CD14-positive monocyte (primary cell): ENCODE data around the gene LRRC43. TPM values are rescaled to one million over a fixed set of nuclear protein-coding genes. Genes with fewer than 3 reads are reported as not detected.
A peak's percentile ranks its signal among the peaks of the same experiment; 100 is the strongest.

Source experiments
- DNase-seq, 3 donors: peaks; one replicate each; pipeline ENCODE4 v3.0.0-alpha.2; 2011 to 2022
- H2AFZ ChIP-seq: 2 replicates; pipeline ENCODE4 v1.6.0; 2012; ENCODE audit warnings: mild to moderate bottlenecking, low read depth, low read length, inconsistent platforms; ENCODE audit not compliant: insufficient read depth, poor library complexity, severe bottlenecking
- H3K27ac ChIP-seq, 2 donors: 1 replicate in 1 of 2; 2 replicates in 1 of 2; pipeline ENCODE4 v1.5.1; 2012 to 2013; ENCODE audit warnings: low read length in 2 of 2, control low read depth in 1 of 2, inconsistent platforms in 1 of 2, low read depth in 1 of 2, mild to moderate bottlenecking in 1 of 2
- H3K27me3 ChIP-seq, 2 donors: one replicate each; pipeline versions ENCODE4 v1.6.0 to v1.6.1; 2011 to 2013; ENCODE audit warnings: low read length in 2 of 2; ENCODE audit not compliant: control insufficient read depth in 2 of 2, insufficient read depth in 2 of 2
- H3K36me3 ChIP-seq, 2 donors: replicated peaks in 1 of 2; 1 replicate in 1 of 2; 2 replicates in 1 of 2; pipeline versions ENCODE4 v1.5.1 to v1.6.1; 2012 to 2013; ENCODE audit warnings: low read length in 2 of 2, control low read depth in 1 of 2, inconsistent platforms in 1 of 2, mild to moderate bottlenecking in 1 of 2; ENCODE audit not compliant: insufficient read depth in 2 of 2, control insufficient read depth in 1 of 2
- H3K4me1 ChIP-seq, 2 donors: 1 replicate in 1 of 2; 2 replicates in 1 of 2; pipeline versions ENCODE4 v1.5.1 to v1.6.1; 2012 to 2013; ENCODE audit warnings: low read length in 2 of 2, control low read depth in 1 of 2, inconsistent platforms in 1 of 2, mild to moderate bottlenecking in 1 of 2, moderate library complexity in 1 of 2; ENCODE audit not compliant: insufficient read depth in 2 of 2, control insufficient read depth in 1 of 2
- H3K4me2 ChIP-seq: replicated peaks from 2 replicates; pipeline ENCODE3; 2012; ENCODE audit warnings: low read length, moderate library complexity, mild to moderate bottlenecking; ENCODE audit not compliant: poor library complexity, severe bottlenecking; ENCODE audit errors: extremely low read depth
- H3K4me3 ChIP-seq, 3 experiments: fragments of 200-600 bp in 1 of 3; sonication (generic) in 1 of 3; replicated peaks in 1 of 3; 1 replicate in 2 of 3; 2 replicates in 1 of 3; pipeline ENCODE4 v1.5.1; 2011 to 2013; ENCODE audit warnings: low read length in 3 of 3, mild to moderate bottlenecking in 3 of 3, control low read depth in 2 of 3, low read depth in 2 of 3, inconsistent platforms in 1 of 3, moderate library complexity in 1 of 3
- H3K79me2 ChIP-seq: 2 replicates; pipeline ENCODE4 v1.6.0; 2012; ENCODE audit warnings: mild to moderate bottlenecking, control low read depth, inconsistent platforms, low read length, moderate library complexity; ENCODE audit not compliant: insufficient read depth
- H3K9ac ChIP-seq: 2 replicates; pipeline ENCODE4 v1.6.0; 2017; ENCODE audit warnings: low read length, mild to moderate bottlenecking; ENCODE audit not compliant: insufficient read depth, poor library complexity, severe bottlenecking
- H3K9me3 ChIP-seq, 2 donors: replicated peaks in 1 of 2; 1 replicate in 1 of 2; 2 replicates in 1 of 2; pipeline versions ENCODE4 v1.5.1 to v1.6.1; 2012 to 2013; ENCODE audit warnings: low read length in 2 of 2, control low read depth in 1 of 2; ENCODE audit not compliant: control insufficient read depth in 1 of 2, insufficient read depth in 1 of 2
- H4K20me1 ChIP-seq: 2 replicates; pipeline ENCODE4 v1.6.0; 2012; ENCODE audit warnings: mild to moderate bottlenecking, low read length, control low read depth, moderate library complexity; ENCODE audit not compliant: insufficient read depth
- H3K27ac Mint-ChIP-seq, 7 donors: one replicate each; pipeline ENCODE4 v1.8.0; 2020; ENCODE audit warnings: mild to moderate bottlenecking in 7 of 7, mixed read lengths in 7 of 7, moderate library complexity in 6 of 7, inconsistent platforms in 2 of 7
- H3K27me3 Mint-ChIP-seq, 3 donors: one replicate each; pipeline ENCODE4 v1.8.0; 2021 to 2022; ENCODE audit warnings: low read depth in 3 of 3, mild to moderate bottlenecking in 3 of 3, mixed read lengths in 3 of 3, moderate library complexity in 3 of 3, inconsistent platforms in 1 of 3
- H3K36me3 Mint-ChIP-seq, 2 donors: one replicate each; pipeline ENCODE4 v1.8.0; 2020; ENCODE audit warnings: mixed read lengths in 2 of 2, inconsistent platforms in 1 of 2, mild to moderate bottlenecking in 1 of 2
- H3K4me1 Mint-ChIP-seq: one replicate; pipeline ENCODE4 v1.8.0; 2020; ENCODE audit warnings: mild to moderate bottlenecking, mixed read lengths
- H3K4me3 Mint-ChIP-seq, 2 donors: one replicate each; pipeline ENCODE4 v1.8.0; 2020; ENCODE audit warnings: mild to moderate bottlenecking in 2 of 2, mixed read lengths in 2 of 2, moderate library complexity in 1 of 2
- H3K9me3 Mint-ChIP-seq, 7 donors: one replicate each; pipeline ENCODE4 v1.8.0; 2020 to 2022; ENCODE audit warnings: mixed read lengths in 7 of 7, mild to moderate bottlenecking in 6 of 7, moderate library complexity in 6 of 7, inconsistent platforms in 2 of 7
- CTCF ChIP-seq: fragments of 200-600 bp; IDR thresholded peaks from one replicate; pipeline ENCODE4 v1.8.0; 2022; ENCODE audit warnings: antibody characterized with exemption, mild to moderate bottlenecking
- WGBS: methylation state at CpG from one replicate; pipeline ENCODE4 v1.1.5; 2013; ENCODE audit warnings: missing lambda C conversion rate; ENCODE audit not compliant: insufficient coverage; 5-methylcytosine and 5-hydroxymethylcytosine counted together
- intact Hi-C, 2 donors: fragments of 100-400 bp; cut with micrococcal nuclease; formaldehyde crosslinking; loops; one replicate each; pipeline versions ENCODE4 v1.15.0 to v1.15.1; 2023
- polyA plus RNA-seq, 3 donors: library from polyadenylated mRNA; depleted of rRNA in 1 of 3; unstranded in 2 of 3; stranded (reverse) in 1 of 3; fragments of 300-500 nt in 2 of 3; fragments of >200 nt in 1 of 3; fragmentation: Illumina TruSeq in 2 of 3; gene quantifications; 1 replicate in 2 of 3; 2 replicates in 1 of 3; pipeline ENCODE4 v1.2.3, GENCODE V29; 2012 to 2021

The LRRC43 gene
- polyA plus RNA-seq, 3 donors = 0.19 TPM; not detected in 2

GRCh38 chr12:122200541-122201175 lies 17.7 kb downstream of the LRRC43 start:
- WGBS = 91% methylated on average over 12 of the region's 24 CpGs
- H3K27me3 Mint-ChIP-seq = peaks cover 48 to 69% (median 50%) of the 10 kb centered on the region in 3 donors
- peaks cover 23% of the 10 kb centered on the region for H3K4me1 Mint-ChIP-seq
- H3K79me2 ChIP-seq = no peaks in the 10 kb centered on the region
- no peak overlapping the region for H3K27ac Mint-ChIP-seq
- DNase-seq = no peak
- H3K4me1 ChIP-seq = peaks cover 11 to 21% of the 10 kb centered on the region in 2 donors
- intact Hi-C loops = no loop called here
- peaks cover 21 to 39% of the 10 kb centered on the region in 2 donors for H3K27me3 ChIP-seq
- peaks cover 0 to 18% (median 8%) of the 10 kb centered on the region in 7 donors for H3K9me3 Mint-ChIP-seq
- no peaks in the 10 kb centered on the region for H4K20me1 ChIP-seq
- no peak overlapping the region for H2AFZ ChIP-seq
- H3K4me3 Mint-ChIP-seq = no peak overlapping the region
- H3K9me3 ChIP-seq = peaks cover 0 to 19% of the 10 kb centered on the region in 2 donors
- no peak overlapping the region for H3K4me2 ChIP-seq
- peaks cover 0 to 1% of the 10 kb centered on the region in 2 donors for H3K36me3 Mint-ChIP-seq
- H3K4me3 ChIP-seq = no peak overlapping the region
- no peak overlapping the region for H3K9ac ChIP-seq
- no peak for TF ChIP-seq CTCF
- no peak overlapping the region for H3K27ac ChIP-seq
- H3K36me3 ChIP-seq = no peaks in the 10 kb centered on the region

- TF ChIP-seq CTCF = no peak
- Histone ChIP-seq H3K9me3 (peaks cover 0 to 19% of the 10 kb centered on the region in 2 donors), H3K36me3 (no peaks in the 10 kb centered on the region), H3K27ac (no peak overlapping the region), H3K4me3 (no peak overlapping the region), H4K20me1 (no peaks in the 10 kb centered on the region), H3K79me2 (no peaks in the 10 kb centered on the region), H3K27me3 (peaks cover 23 to 46% of the 10 kb centered on the region in 2 donors), H3K9ac (no peak overlapping the region), H3K4me1 (peaks cover 12 to 26% of the 10 kb centered on the region in 2 donors), H2AFZ (no peak overlapping the region), H3K4me2 (no peak overlapping the region)
- DNase-seq = no peak
- H3K4me3 Mint-ChIP-seq = peak overlapping the region in 1 of 2 donors; percentile 59
- H3K27me3 Mint-ChIP-seq = peaks cover 54 to 76% (median 55%) of the 10 kb centered on the region in 3 donors
- peaks cover 26% of the 10 kb centered on the region for H3K4me1 Mint-ChIP-seq
- H3K36me3 Mint-ChIP-seq = peaks cover 0 to 1% of the 10 kb centered on the region in 2 donors
- WGBS = 100% methylated on average over 4 of the region's 5 CpGs
- H3K27ac Mint-ChIP-seq = no peak overlapping the region
- H3K9me3 Mint-ChIP-seq = peaks cover 0 to 18% (median 8%) of the 10 kb centered on the region in 7 donors
- intact Hi-C loops = no loop called here
Observed at GRCh38 chr12:122201381-122201780, 18.5 kb downstream of the LRRC43 start.
